ENCODE data around the gene DIRAS1.

Gene DIRAS1

GRCh38 chr19:2731181-2731995 lies 10.2 kb upstream of the DIRAS1 start:
- no peaks in the 10 kb centered on the region for H3K36me3 ChIP-seq (ENCODE audit: low read length)
- no peaks in the 10 kb centered on the region for H3K9me2 ChIP-seq (replicated peaks; ENCODE audit: insufficient read depth, low read length)
- no peaks in the 10 kb centered on the region for H3K27me3 ChIP-seq (ENCODE audit: low read length)
- no peaks in the 10 kb centered on the region for H3K9me3 ChIP-seq (ENCODE audit: insufficient read depth, low read length)
- no peak overlapping the region for H2AFZ ChIP-seq (ENCODE audit: low read depth, low read length, severe bottlenecking)
- no peak overlapping the region for H3K27ac ChIP-seq (ENCODE audit: low read depth, low read length)
- no peak overlapping the region for H3K4me3 ChIP-seq (ENCODE audit: insufficient read depth, low read length, poor library complexity, severe bottlenecking)
- no peaks in the 10 kb centered on the region for H3F3A ChIP-seq (ENCODE audit: insufficient read depth)
- H4K20me1 ChIP-seq (ENCODE audit: low read depth, low read length), result no peaks in the 10 kb centered on the region
- H3K4me2 ChIP-seq (ENCODE audit: low read depth, low read length, poor library complexity, severe bottlenecking), result no peak overlapping the region
- no peaks in the 10 kb centered on the region for H3K79me2 ChIP-seq (ENCODE audit: insufficient read depth, low read length)
- TF ChIP-seq CTCF (IDR thresholded peaks at IDR 0.05; ENCODE audit: insufficient read depth, low read length, poor library complexity, severe bottlenecking) (no peak), EZH2phosphoT487 (conservative IDR thresholded peaks at IDR 0.05; ENCODE audit: low read length) (no peak)
- H3K9ac ChIP-seq (ENCODE audit: low read length), result no peak overlapping the region

GRCh38 chr19:2729943-2730818 lies 9.0 kb upstream of the DIRAS1 start:
- Histone ChIP-seq H3K79me2 (ENCODE audit: insufficient read depth, low read length) (no peaks in the 10 kb centered on the region), H3K9me3 (ENCODE audit: insufficient read depth, low read length) (no peaks in the 10 kb centered on the region), H3K4me3 (ENCODE audit: insufficient read depth, low read length, poor library complexity, severe bottlenecking) (no peak overlapping the region), H3K9ac (ENCODE audit: low read length) (no peak overlapping the region), H4K20me1 (ENCODE audit: low read depth, low read length) (no peaks in the 10 kb centered on the region), H3K27me3 (ENCODE audit: low read length) (no peaks in the 10 kb centered on the region), H3K4me2 (ENCODE audit: low read depth, low read length, poor library complexity, severe bottlenecking) (no peak overlapping the region), H3K36me3 (ENCODE audit: low read length) (no peaks in the 10 kb centered on the region), H3K27ac (ENCODE audit: low read depth, low read length) (no peak overlapping the region), H2AFZ (ENCODE audit: low read depth, low read length, severe bottlenecking) (no peak overlapping the region), H3K9me2 (replicated peaks; ENCODE audit: insufficient read depth, low read length) (no peaks in the 10 kb centered on the region), H3F3A (ENCODE audit: insufficient read depth) (no peaks in the 10 kb centered on the region)
- no peak for TF ChIP-seq EZH2phosphoT487 (conservative IDR thresholded peaks at IDR 0.05; ENCODE audit: low read length)
- TF ChIP-seq CTCF (IDR thresholded peaks at IDR 0.05; ENCODE audit: insufficient read depth, low read length, poor library complexity, severe bottlenecking), result no peak

GRCh38 chr19:2728783-2729387 lies 7.7 kb upstream of the DIRAS1 start:
- Histone ChIP-seq H4K20me1 (ENCODE audit: low read depth, low read length) (no peaks in the 10 kb centered on the region), H3K9me3 (ENCODE audit: insufficient read depth, low read length) (no peaks in the 10 kb centered on the region), H3K9me2 (replicated peaks; ENCODE audit: insufficient read depth, low read length) (no peaks in the 10 kb centered on the region), H3K9ac (ENCODE audit: low read length) (no peak overlapping the region), H3K4me3 (ENCODE audit: insufficient read depth, low read length, poor library complexity, severe bottlenecking) (no peak overlapping the region), H3K79me2 (ENCODE audit: insufficient read depth, low read length) (no peaks in the 10 kb centered on the region), H3K27me3 (ENCODE audit: low read length) (no peaks in the 10 kb centered on the region), H3K4me2 (ENCODE audit: low read depth, low read length, poor library complexity, severe bottlenecking) (no peak overlapping the region), H2AFZ (ENCODE audit: low read depth, low read length, severe bottlenecking) (no peak overlapping the region), H3K36me3 (ENCODE audit: low read length) (no peaks in the 10 kb centered on the region), H3K27ac (ENCODE audit: low read depth, low read length) (no peak overlapping the region), H3F3A (ENCODE audit: insufficient read depth) (no peaks in the 10 kb centered on the region)
- TF ChIP-seq EZH2phosphoT487 (conservative IDR thresholded peaks at IDR 0.05; ENCODE audit: low read length) (no peak), CTCF (IDR thresholded peaks at IDR 0.05; ENCODE audit: insufficient read depth, low read length, poor library complexity, severe bottlenecking) (no peak)
